Mononuclear cell (primary cell): Measurements from ENCODE around the gene ST6GALNAC6. TPM values are rescaled to one million over a fixed set of nuclear protein-coding genes. Genes with fewer than 3 reads are reported as not detected.
"Not testable (repeated sequence)": the region's sequence is repeated elsewhere in the genome, so short reads cannot be mapped to it uniquely, and the experiment has no call there.

Experiments
- H3K27me3 ChIP-seq: 2 replicates; pipeline ENCODE4 v1.6.0; 2011; ENCODE audit warnings: low read length, control low read depth; ENCODE audit not compliant: insufficient read depth
- H3K4me1 ChIP-seq: 2 replicates; pipeline ENCODE4 v1.5.1; 2011; ENCODE audit warnings: mild to moderate bottlenecking, low read length, control low read depth; ENCODE audit not compliant: insufficient read depth
- H3K4me3 ChIP-seq: 2 replicates; pipeline ENCODE4 v1.5.1; 2011; ENCODE audit warnings: mild to moderate bottlenecking, low read length, moderate library complexity
- H3K9me3 ChIP-seq: 2 replicates; pipeline ENCODE4 v1.5.1; 2011; ENCODE audit warnings: low read depth, mild to moderate bottlenecking, control low read depth, low read length
- total RNA-seq: library from RNA; depleted of rRNA; stranded (reverse); fragments of >200 nt; gene quantifications from one replicate; pipeline ENCODE4 v1.2.3, GENCODE V29; 2012

The ST6GALNAC6 gene
- total RNA-seq, 1 donor: 35.8 TPM

GRCh38 chr9:127838375-127839078, 60.9 kb downstream of the ST6GALNAC6 start:
- no peaks in the 10 kb centered on the region for H3K9me3 ChIP-seq
- H3K27me3 ChIP-seq: no peaks in the 10 kb centered on the region
- H3K4me1 ChIP-seq: peaks cover 16% of the 10 kb centered on the region
- no peak overlapping the region for H3K4me3 ChIP-seq

GRCh38 chr9:127837346-127837745, 62.1 kb downstream of the ST6GALNAC6 start:
- Histone ChIP-seq H3K4me1 (peaks cover 23% of the 10 kb centered on the region), H3K27me3 (no peaks in the 10 kb centered on the region), H3K9me3 (no peaks in the 10 kb centered on the region), H3K4me3 (no peak overlapping the region)

- peaks cover 23% of the 10 kb centered on the region for H3K4me1 ChIP-seq
- not testable (repeated sequence) for H3K4me3 ChIP-seq, H3K9me3 ChIP-seq, H3K27me3 ChIP-seq
These were observed 62.8 kb downstream of the ST6GALNAC6 start for GRCh38 chr9:127836561-127836960.

GRCh38 chr9:127835991-127836516, 63.3 kb downstream of the ST6GALNAC6 start:
- Histone ChIP-seq H3K4me3 (no peak overlapping the region), H3K9me3 (no peaks in the 10 kb centered on the region), H3K27me3 (no peaks in the 10 kb centered on the region), H3K4me1 (peaks cover 23% of the 10 kb centered on the region)

Other genes with a start within 250 kb of the ST6GALNAC6 start
- not detected for gene CFAP157, start 192.6 kb downstream of the ST6GALNAC6 start, total RNA-seq
- gene PTRH1, start 183.9 kb downstream of the ST6GALNAC6 start, total RNA-seq: 1.7 TPM
- gene TTC16, start 183.5 kb downstream of the ST6GALNAC6 start, total RNA-seq: 1.9 TPM
- 13.4 TPM for gene TOR2A, start 164.3 kb downstream of the ST6GALNAC6 start, total RNA-seq
- 12.6 TPM for gene SH2D3C, start 120.9 kb downstream of the ST6GALNAC6 start, total RNA-seq
- gene CDK9, start 113.6 kb downstream of the ST6GALNAC6 start, total RNA-seq: 77.8 TPM
- gene FPGS, start 96.7 kb downstream of the ST6GALNAC6 start, total RNA-seq: 44.4 TPM
- gene ENG, start 44.9 kb downstream of the ST6GALNAC6 start, total RNA-seq: 3.8 TPM
- gene AK1, start 21.9 kb downstream of the ST6GALNAC6 start, total RNA-seq: 3.7 TPM
- gene ST6GALNAC4, start 17.4 kb upstream of the ST6GALNAC6 start, total RNA-seq: 22.7 TPM
- 0.42 TPM for gene PIP5KL1, start 31.2 kb upstream of the ST6GALNAC6 start, total RNA-seq
- 12.7 TPM for gene DPM2, start 38.3 kb upstream of the ST6GALNAC6 start, total RNA-seq
- gene EEIG1, start 81.4 kb upstream of the ST6GALNAC6 start, total RNA-seq: 49.1 TPM
- gene NAIF1, start 167.7 kb upstream of the ST6GALNAC6 start, total RNA-seq: 14.0 TPM
- 30.6 TPM for gene SLC25A25, start 168.6 kb upstream of the ST6GALNAC6 start, total RNA-seq
- gene PTGES2, start 228.1 kb upstream of the ST6GALNAC6 start, total RNA-seq: 23.7 TPM
- gene LCN2, start 249.8 kb upstream of the ST6GALNAC6 start, total RNA-seq: 4.7 TPM